Measurements from ENCODE around the gene FUT8. TPM values are rescaled to one million over a fixed set of nuclear protein-coding genes. Genes with fewer than 3 reads are reported as not detected.

The FUT8 gene
- total RNA-seq, 1 experiment from 2014 or later = 129 TPM

- H3K9me3 Mint-ChIP-seq (ENCODE audit: low read depth, unreplicated experiment) = no peaks in the 10 kb centered on the region
- H3K4me3 Mint-ChIP-seq (ENCODE audit: low read depth, unreplicated experiment) = no peak overlapping the region
- no peak for TF ChIP-seq CTCF (IDR thresholded peaks at IDR 0.05; ENCODE audit: unreplicated experiment)
- CTCF ChIA-PET = interaction anchor here (0.6 kb wide), 1 partner anchor 763 kb away, joined by 3 read pairs; no protein-coding TSS in a partner anchor
- no peak overlapping the region for H3K27ac Mint-ChIP-seq (ENCODE audit: unreplicated experiment)
- H3K27me3 Mint-ChIP-seq (ENCODE audit: unreplicated experiment) = peaks cover 14% of the 10 kb centered on the region
- intact Hi-C loops (cut with micrococcal nuclease; ENCODE audit: unreplicated experiment) = no loop called here
- no peak for DNase-seq
- H3K36me3 Mint-ChIP-seq (ENCODE audit: insufficient read depth, unreplicated experiment) = no peaks in the 10 kb centered on the region
- H3K4me1 Mint-ChIP-seq (ENCODE audit: low read depth, unreplicated experiment) = no peaks in the 10 kb centered on the region
- no TSS peak for BruUV-seq (replicated peaks)
Measured at GRCh38 chr14:65783101-65783500, 370.6 kb downstream of the FUT8 start.

- Mint-ChIP-seq H3K27me3 (ENCODE audit: unreplicated experiment) (peaks cover 14% of the 10 kb centered on the region), H3K4me3 (ENCODE audit: low read depth, unreplicated experiment) (no peak overlapping the region), H3K27ac (ENCODE audit: unreplicated experiment) (no peak overlapping the region), H3K4me1 (ENCODE audit: low read depth, unreplicated experiment) (no peaks in the 10 kb centered on the region), H3K9me3 (ENCODE audit: low read depth, unreplicated experiment) (no peaks in the 10 kb centered on the region), H3K36me3 (ENCODE audit: insufficient read depth, unreplicated experiment) (no peaks in the 10 kb centered on the region)
- intact Hi-C loops (cut with micrococcal nuclease; ENCODE audit: unreplicated experiment) = no loop called here
- no TSS peak for BruUV-seq (replicated peaks)
- no peak for DNase-seq
- TF ChIP-seq CTCF (IDR thresholded peaks at IDR 0.05; ENCODE audit: unreplicated experiment) = no peak
- CTCF ChIA-PET = no interaction called here
Measured at GRCh38 chr14:65783576-65783975, 371.0 kb downstream of the FUT8 start.

- no peak overlapping the region for H3K27ac Mint-ChIP-seq (ENCODE audit: unreplicated experiment)
- DNase-seq = no peak
- no peaks in the 10 kb centered on the region for H3K4me1 Mint-ChIP-seq (ENCODE audit: low read depth, unreplicated experiment)
- no peak overlapping the region for H3K4me3 Mint-ChIP-seq (ENCODE audit: low read depth, unreplicated experiment)
- no peaks in the 10 kb centered on the region for H3K36me3 Mint-ChIP-seq (ENCODE audit: insufficient read depth, unreplicated experiment)
- TF ChIP-seq CTCF (IDR thresholded peaks at IDR 0.05; ENCODE audit: unreplicated experiment) = no peak
- peaks cover 14% of the 10 kb centered on the region for H3K27me3 Mint-ChIP-seq (ENCODE audit: unreplicated experiment)
- intact Hi-C loops (cut with micrococcal nuclease; ENCODE audit: unreplicated experiment) = no loop called here
- no peaks in the 10 kb centered on the region for H3K9me3 Mint-ChIP-seq (ENCODE audit: low read depth, unreplicated experiment)
- no TSS peak for BruUV-seq (replicated peaks)
- CTCF ChIA-PET = no interaction called here
Measured at GRCh38 chr14:65784574-65784973, 372.0 kb downstream of the FUT8 start.

DNA sequence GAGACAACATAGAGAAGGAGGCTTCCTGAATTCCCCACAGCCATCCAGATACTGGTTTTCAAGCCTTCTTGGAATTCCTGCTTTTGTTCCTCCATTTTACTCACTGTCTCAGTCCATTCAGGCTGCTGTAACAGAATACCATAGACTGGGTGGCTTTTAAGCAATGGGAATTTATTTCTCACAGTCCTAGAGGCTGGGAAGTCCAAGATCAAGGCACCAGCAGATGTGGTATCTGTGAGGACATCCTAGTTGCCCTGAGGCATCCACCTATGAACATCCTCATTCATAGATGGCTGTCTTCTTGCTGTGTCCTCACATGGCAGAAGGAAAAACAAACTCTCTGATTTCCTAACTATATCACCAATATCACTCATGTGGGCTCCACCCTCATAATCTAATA lies 374.9 kb downstream of the FUT8 start:
- no TSS peak for BruUV-seq (replicated peaks)
- no peaks in the 10 kb centered on the region for H3K9me3 Mint-ChIP-seq (ENCODE audit: low read depth, unreplicated experiment)
- H3K27ac Mint-ChIP-seq (ENCODE audit: unreplicated experiment) = no peak overlapping the region
- intact Hi-C loops (cut with micrococcal nuclease; ENCODE audit: unreplicated experiment) = no loop called here
- no peak for DNase-seq
- CTCF ChIA-PET = no interaction called here
- peaks cover 14% of the 10 kb centered on the region for H3K27me3 Mint-ChIP-seq (ENCODE audit: unreplicated experiment)
- no peaks in the 10 kb centered on the region for H3K36me3 Mint-ChIP-seq (ENCODE audit: insufficient read depth, unreplicated experiment)
- no peak overlapping the region for H3K4me3 Mint-ChIP-seq (ENCODE audit: low read depth, unreplicated experiment)
- no peaks in the 10 kb centered on the region for H3K4me1 Mint-ChIP-seq (ENCODE audit: low read depth, unreplicated experiment)
- no peak for TF ChIP-seq CTCF (IDR thresholded peaks at IDR 0.05; ENCODE audit: unreplicated experiment)

Data from Calu3 (cell line).